Endothelial cell of umbilical vein (primary cell): ENCODE measurements around the gene NFKBIL1. TPM values are rescaled to one million over a fixed set of nuclear protein-coding genes. Genes with fewer than 3 reads are reported as not detected.

Experiments used
- BruUV-seq: library from RNA; stranded (reverse); fragments of 400-500 nt; replicated peaks from 2 replicates; lab custom pipeline; 2021; lab: Mats Ljungman, UMichigan
- CTCF ChIA-PET: fragments of 300-600, 350-600 bp; sonication (Branson Sonifier 250); formaldehyde crosslinking; loops from one replicate; lab custom pipeline; 2021; ENCODE audit warnings: antibody characterized with exemption, inconsistent platforms; lab: Charles Lee
- POLR2A ChIA-PET: fragments of 300-600, 350-600 bp; sonication (Branson Sonifier 250); formaldehyde crosslinking; loops from one replicate; lab custom pipeline; 2021; ENCODE audit warnings: antibody characterized with exemption, inconsistent platforms; lab: Charles Lee
- DNase-seq: peaks from one replicate; pipeline ENCODE4 v3.0.0-alpha.2; 2011; ENCODE audit warnings: low read depth, low spot score
- FAIRE-seq: peaks from 2 replicates; lab custom pipeline; 2011; peaks lifted over from hg19 to GRCh38; lab: Jason Lieb, UNC
- H2AFZ ChIP-seq: 2 replicates; pipeline ENCODE4 v1.6.0; 2012; ENCODE audit warnings: low read depth, low read length, control low read depth, inconsistent platforms
- H3K27ac ChIP-seq: 2 replicates; pipeline ENCODE4 v1.5.1; 2011; ENCODE audit warnings: low read depth, mild to moderate bottlenecking, control low read depth, low read length, moderate library complexity; ENCODE audit not compliant: insufficient read depth
- H3K27me3 ChIP-seq, 2 experiments: 2 replicates each; pipeline versions ENCODE4 v1.6.0 to v1.6.1; 2011; ENCODE audit warnings: low read length in 2 of 2, mixed read lengths in 1 of 2; ENCODE audit not compliant: control insufficient read depth in 2 of 2, insufficient read depth in 2 of 2
- H3K36me3 ChIP-seq, 2 experiments: 2 replicates in 1 of 2; 3 replicates in 1 of 2; pipeline ENCODE4 v1.5.1; 2011; ENCODE audit warnings: low read length in 2 of 2, mild to moderate bottlenecking in 1 of 2, moderate library complexity in 1 of 2; ENCODE audit not compliant: control insufficient read depth in 2 of 2, insufficient read depth in 2 of 2; ENCODE audit errors: extremely low read depth in 1 of 2
- H3K4me1 ChIP-seq: 3 replicates; pipeline ENCODE4 v1.5.1; 2011; ENCODE audit warnings: mild to moderate bottlenecking, low read length; ENCODE audit not compliant: control insufficient read depth, insufficient read depth; ENCODE audit errors: extremely low read depth
- H3K4me2 ChIP-seq: 2 replicates; pipeline ENCODE4 v1.6.1; 2011; ENCODE audit warnings: low read length, control low read depth, mixed read lengths; ENCODE audit not compliant: insufficient read depth
- H3K4me3 ChIP-seq, 3 experiments: fragments of 200-600 bp in 1 of 3; sonication (generic), shearing (Covaris generic) in 1 of 3; replicated peaks in 1 of 3; 2 replicates each; pipeline ENCODE4 v1.5.1; 2011 to 2016; ENCODE audit warnings: control low read depth in 3 of 3, low read length in 3 of 3, mild to moderate bottlenecking in 2 of 3, inconsistent platforms in 1 of 3, low read depth in 1 of 3, moderate library complexity in 1 of 3; ENCODE audit not compliant: insufficient read depth in 1 of 3
- H3K79me2 ChIP-seq: 2 replicates; pipeline ENCODE4 v1.6.0; 2012; ENCODE audit warnings: low read length, inconsistent platforms; ENCODE audit not compliant: control insufficient read depth, insufficient read depth
- H3K9ac ChIP-seq: replicated peaks from 2 replicates; pipeline ENCODE3; 2011; ENCODE audit warnings: low read length, control low read depth; ENCODE audit not compliant: insufficient read depth; ENCODE audit errors: extremely low read depth
- H3K9me1 ChIP-seq: replicated peaks from 3 replicates; pipeline ENCODE4 v1.6.0; 2011; ENCODE audit warnings: mild to moderate bottlenecking, low read length; ENCODE audit not compliant: control insufficient read depth, insufficient read depth; ENCODE audit errors: extremely low read depth
- H3K9me3 ChIP-seq: replicated peaks from 2 replicates; pipeline ENCODE4 v1.5.1; 2012; ENCODE audit warnings: low read length, inconsistent platforms; ENCODE audit not compliant: control insufficient read depth, insufficient read depth
- H4K20me1 ChIP-seq: replicated peaks from 2 replicates; pipeline ENCODE3; 2011; ENCODE audit warnings: mild to moderate bottlenecking, low read length; ENCODE audit not compliant: control insufficient read depth, insufficient read depth; ENCODE audit errors: extremely low read depth
- FOS ChIP-seq: IDR thresholded peaks from 2 replicates; pipeline ENCODE4 v1.6.1; 2011; ENCODE audit warnings: mild to moderate bottlenecking, low read length, moderate library complexity, borderline replicate concordance; ENCODE audit not compliant: insufficient read depth
- POLR2A ChIP-seq: IDR thresholded peaks from 2 replicates; pipeline ENCODE4 v1.6.1; 2012; ENCODE audit warnings: low read depth, mild to moderate bottlenecking, control low read depth, low read length
- POLR2AphosphoS5 ChIP-seq: IDR thresholded peaks from 2 replicates; pipeline ENCODE4 v1.6.1; 2012; ENCODE audit warnings: low read depth, mild to moderate bottlenecking, control low read depth, low read length, moderate library complexity; ENCODE audit not compliant: insufficient read depth
- dilution Hi-C: fragments of 300-500 bp; cut with MboI; formaldehyde crosslinking; loops from one replicate; pipeline ENCODE4 v1.15.0; 2019; ENCODE audit warnings: low sequenced_read_pairs; ENCODE audit not compliant: extremely low pct_ligation_motif_present
- intact Hi-C: fragments of 100-400 bp; cut with micrococcal nuclease; formaldehyde crosslinking; loops from one replicate; pipeline ENCODE4 v1.10.0; 2022
- polyA plus RNA-seq, 4 experiments: library from polyadenylated mRNA; depleted of rRNA in 3 of 4; stranded (reverse) in 3 of 4; unstranded in 1 of 4; fragments of >200 nt; gene quantifications; 2 replicates each; pipeline versions ENCODE4 v1.2.1 to v1.2.3, GENCODE V29; 2011 to 2012; ENCODE audit warnings: missing spikeins in 1 of 4
- total RNA-seq: library from RNA; stranded (reverse); gene quantifications from 2 replicates; pipeline ENCODE4 v1.2.3, GENCODE V29; 2021
- TF ChIP-seq, protein P1 (sequence below), 2 donors: IDR thresholded peaks; 1 replicate in 1 of 2; 2 replicates in 1 of 2; pipeline ENCODE4 v1.5.1; 2011; ENCODE audit warnings: low read length in 2 of 2, mild to moderate bottlenecking in 2 of 2, moderate library complexity in 2 of 2, control low read depth in 1 of 2, inconsistent platforms in 1 of 2, low read depth in 1 of 2; ENCODE audit not compliant: insufficient read depth in 1 of 2; ENCODE audit errors: extremely low read depth in 1 of 2

NFKBIL1 gene
- total and polyA plus RNA-seq, 2 donors (not counting 3 experiments of a cell fraction or from before 2014, with no cell fraction given): 9.9 to 15.5 TPM

DNA sequence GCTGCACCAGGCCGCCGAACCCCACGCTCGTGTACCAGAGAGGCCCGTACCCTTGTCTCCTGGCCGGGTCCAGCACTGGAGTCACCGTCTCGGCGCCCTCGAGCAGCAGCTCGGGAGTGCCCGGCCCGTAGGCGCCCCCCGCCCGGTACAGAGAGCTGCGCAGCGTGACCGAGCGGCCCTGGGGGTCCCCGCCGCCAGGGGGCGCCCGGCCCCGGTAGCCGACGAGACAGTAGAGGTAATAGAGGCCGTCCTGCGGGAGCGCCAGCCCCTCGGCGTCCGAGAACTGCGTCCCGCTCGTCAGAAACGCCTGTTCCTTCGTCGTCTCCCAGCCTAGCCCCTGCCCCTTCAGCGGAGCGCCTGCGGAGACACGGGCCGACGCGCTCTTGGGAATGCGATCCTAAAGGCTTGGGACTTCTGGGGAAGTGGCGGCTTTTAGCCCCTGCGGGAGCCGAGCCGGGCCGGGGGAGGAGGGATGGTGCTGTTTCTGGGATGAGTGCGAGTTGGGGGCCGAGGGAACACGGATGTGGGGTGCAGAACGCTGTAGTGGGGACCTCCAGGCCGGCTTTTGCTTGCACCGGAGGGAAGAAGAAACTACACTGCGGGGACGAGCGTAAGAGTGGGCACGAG, 33.5 kb downstream of the NFKBIL1 start:
- Histone ChIP-seq H3K4me1 (peaks cover 16% of the 10 kb centered on the region), H3K36me3 (no peaks in the 10 kb centered on the region), H3K27me3 (no peaks in the 10 kb centered on the region), H3K79me2 (peaks cover 10% of the 10 kb centered on the region), H3K9me3 (no peaks in the 10 kb centered on the region), H4K20me1 (no peaks in the 10 kb centered on the region), H3K9me1 (no peaks in the 10 kb centered on the region), H3K4me3 (peak overlapping the region; percentile 56 to 71 (median 70)), H3K27ac (peak overlapping the region; percentile 55), H3K9ac (peak overlapping the region; percentile 71), H3K4me2 (peak overlapping the region; percentile 78), H2AFZ (peak overlapping the region; percentile 95)
- ChIA-PET CTCF (interaction anchor here (0.9 to 32.6 kb wide), 7 partner anchors 9 to 49 kb away, joined by 3 to 1517 read pairs (median 5); partner anchors contain the start of genes ATP6V1G2, DDX39B, NCR3 and NFKBIL1), POLR2A (interaction anchor here (0.7 to 1.6 kb wide), 6 partner anchors 8 to 40 kb away, joined by 3 to 5 read pairs (median 3); partner anchors contain the start of gene PRRC2A)
- BruUV-seq: TSS peak; percentile 42
- intact Hi-C loops (loop anchor here (1.0 kb wide), 4 partner anchors 10 to 30 kb away; no protein-coding TSS in a partner anchor), dilution Hi-C loops (no loop called here)
- DNase-seq (peak; percentile 87), FAIRE-seq (peak; percentile 93)
- TF ChIP-seq POLR2A (peak; percentile 37), POLR2AphosphoS5 (peak; percentile 86), FOS (no peak)
- TF ChIP-seq, protein P1, sequence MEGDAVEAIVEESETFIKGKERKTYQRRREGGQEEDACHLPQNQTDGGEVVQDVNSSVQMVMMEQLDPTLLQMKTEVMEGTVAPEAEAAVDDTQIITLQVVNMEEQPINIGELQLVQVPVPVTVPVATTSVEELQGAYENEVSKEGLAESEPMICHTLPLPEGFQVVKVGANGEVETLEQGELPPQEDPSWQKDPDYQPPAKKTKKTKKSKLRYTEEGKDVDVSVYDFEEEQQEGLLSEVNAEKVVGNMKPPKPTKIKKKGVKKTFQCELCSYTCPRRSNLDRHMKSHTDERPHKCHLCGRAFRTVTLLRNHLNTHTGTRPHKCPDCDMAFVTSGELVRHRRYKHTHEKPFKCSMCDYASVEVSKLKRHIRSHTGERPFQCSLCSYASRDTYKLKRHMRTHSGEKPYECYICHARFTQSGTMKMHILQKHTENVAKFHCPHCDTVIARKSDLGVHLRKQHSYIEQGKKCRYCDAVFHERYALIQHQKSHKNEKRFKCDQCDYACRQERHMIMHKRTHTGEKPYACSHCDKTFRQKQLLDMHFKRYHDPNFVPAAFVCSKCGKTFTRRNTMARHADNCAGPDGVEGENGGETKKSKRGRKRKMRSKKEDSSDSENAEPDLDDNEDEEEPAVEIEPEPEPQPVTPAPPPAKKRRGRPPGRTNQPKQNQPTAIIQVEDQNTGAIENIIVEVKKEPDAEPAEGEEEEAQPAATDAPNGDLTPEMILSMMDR (IDR thresholded peaks at IDR 0.05; ENCODE audit: extremely low read depth in 1 of 2, insufficient read depth in 1 of 2, low read depth in 1 of 2, low read length in 2 of 2): peak; percentile 99
